Fibroblast of villous mesenchyme (primary cell): ENCODE results near the gene PACSIN2. TPM values are rescaled to one million over a fixed set of nuclear protein-coding genes. Genes with fewer than 3 reads are reported as not detected.
A peak's percentile ranks its signal among the peaks of the same experiment; 100 is the strongest.

Experiments used
- DNase-seq: peaks from one replicate; pipeline ENCODE4 v3.0.0-alpha.2; 2010; ENCODE audit warnings: low read depth
- H3K4me3 ChIP-seq: 2 replicates; pipeline ENCODE4 v1.5.1; 2011; ENCODE audit warnings: low read depth, mild to moderate bottlenecking, low read length
- CTCF ChIP-seq: IDR thresholded peaks from 2 replicates; pipeline ENCODE4 v1.5.1; 2012; ENCODE audit warnings: low read depth, mild to moderate bottlenecking, low read length; ENCODE audit not compliant: insufficient read depth
- total RNA-seq: library from RNA; depleted of rRNA; stranded (reverse); fragments of >200 nt; gene quantifications from 2 replicates; pipeline ENCODE4 v1.2.3, GENCODE V29; 2012

PACSIN2 gene
- total RNA-seq, 1 donor = 53.1 TPM

GRCh38 chr22:42949159-42949558, 65.8 kb downstream of the PACSIN2 start:
- TF ChIP-seq CTCF = no peak
- DNase-seq = peak; percentile 54
- no peak overlapping the region for H3K4me3 ChIP-seq

- no peak for TF ChIP-seq CTCF
- no peak overlapping the region for H3K4me3 ChIP-seq
- no peak for DNase-seq
Observed at GRCh38 chr22:42948294-42948693, 66.7 kb downstream of the PACSIN2 start.

GRCh38 chr22:42947211-42947990, 67.5 kb downstream of the PACSIN2 start:
- TF ChIP-seq CTCF = no peak
- H3K4me3 ChIP-seq = no peak overlapping the region
- no peak for DNase-seq

- DNase-seq = no peak
- TF ChIP-seq CTCF = no peak
Observed at GRCh38 chr22:42946546-42947198, 68.3 kb downstream of the PACSIN2 start.

GRCh38 chr22:42945736-42946135, 69.2 kb downstream of the PACSIN2 start:
- H3K4me3 ChIP-seq = no peak overlapping the region
- TF ChIP-seq CTCF = no peak
- DNase-seq = no peak

More at GRCh38 chr22:42946546-42947198, 68.3 kb downstream of the PACSIN2 start:
- H3K4me3 ChIP-seq = no peak overlapping the region

GRCh38 chr22:42945027-42945426, 69.9 kb downstream of the PACSIN2 start:
- DNase-seq = no peak
- H3K4me3 ChIP-seq = no peak overlapping the region

More at GRCh38 chr22:42945027-42945426, 69.9 kb downstream of the PACSIN2 start:
- no peak for TF ChIP-seq CTCF
